C4-2B (cell line): Measurements from ENCODE around the gene ENPP6.

Source experiments
- CTCF ChIP-seq: fragments of 450-650 bp; conservative IDR thresholded peaks from 2 replicates; pipeline ENCODE4 v1.5.1; 2017; ENCODE audit warnings: mild to moderate bottlenecking
- ZFX ChIP-seq: fragments of 450-650 bp; IDR thresholded peaks from 2 replicates; pipeline ENCODE4 v1.6.1; 2017

- TF ChIP-seq ZFX: no peak
- TF ChIP-seq CTCF: no peak
Observed at GRCh38 chr4:184099535-184099966, 118.1 kb downstream of the ENPP6 start.
